ENCODE results near the gene NDFIP1. TPM values are rescaled to one million over a fixed set of nuclear protein-coding genes. Genes with fewer than 3 reads are reported as not detected.
A peak's percentile ranks its signal among the peaks of the same experiment; 100 is the strongest.

The NDFIP1 gene
- total RNA-seq, 2 experiments from 2014 or later: 185 to 192 TPM

DNA sequence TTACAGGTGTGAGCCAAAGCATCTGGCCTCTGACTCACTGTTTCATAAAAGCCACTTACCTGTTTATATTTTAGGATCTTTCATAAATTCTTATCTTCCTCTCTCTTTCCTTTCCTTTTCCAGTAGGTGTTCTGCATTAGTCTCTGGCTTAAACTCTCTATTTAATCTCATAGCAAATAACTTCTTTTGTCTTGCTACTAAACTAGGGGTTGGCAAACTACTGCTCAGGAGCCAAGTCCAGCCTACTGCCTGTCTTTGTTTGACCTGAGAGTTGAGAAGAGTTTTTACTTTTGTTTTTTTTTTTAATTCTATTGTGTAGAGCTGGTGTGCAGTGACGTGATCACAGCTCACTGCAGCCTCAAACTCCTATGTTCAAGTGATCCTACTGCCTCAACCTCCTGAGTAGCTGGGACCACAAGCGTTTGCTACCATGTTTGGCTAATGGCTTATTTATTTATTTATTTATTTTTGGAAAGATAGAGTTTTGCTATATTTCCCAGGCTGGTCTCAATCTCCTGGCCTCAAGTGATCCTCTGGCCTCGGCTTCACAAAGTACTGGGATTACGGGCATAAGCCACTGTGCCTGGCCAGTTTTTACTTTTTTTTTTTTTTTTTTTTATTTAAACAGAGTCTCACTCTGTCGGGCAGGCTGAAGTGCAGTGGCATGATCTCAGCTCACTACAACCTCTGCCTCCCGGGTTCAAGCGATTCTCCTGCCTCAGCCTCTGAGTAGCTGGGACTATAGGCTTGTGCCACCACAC lies 5.4 kb upstream of the NDFIP1 start:
- CTCF ChIA-PET: no interaction called here
- TF ChIP-seq, protein P1, sequence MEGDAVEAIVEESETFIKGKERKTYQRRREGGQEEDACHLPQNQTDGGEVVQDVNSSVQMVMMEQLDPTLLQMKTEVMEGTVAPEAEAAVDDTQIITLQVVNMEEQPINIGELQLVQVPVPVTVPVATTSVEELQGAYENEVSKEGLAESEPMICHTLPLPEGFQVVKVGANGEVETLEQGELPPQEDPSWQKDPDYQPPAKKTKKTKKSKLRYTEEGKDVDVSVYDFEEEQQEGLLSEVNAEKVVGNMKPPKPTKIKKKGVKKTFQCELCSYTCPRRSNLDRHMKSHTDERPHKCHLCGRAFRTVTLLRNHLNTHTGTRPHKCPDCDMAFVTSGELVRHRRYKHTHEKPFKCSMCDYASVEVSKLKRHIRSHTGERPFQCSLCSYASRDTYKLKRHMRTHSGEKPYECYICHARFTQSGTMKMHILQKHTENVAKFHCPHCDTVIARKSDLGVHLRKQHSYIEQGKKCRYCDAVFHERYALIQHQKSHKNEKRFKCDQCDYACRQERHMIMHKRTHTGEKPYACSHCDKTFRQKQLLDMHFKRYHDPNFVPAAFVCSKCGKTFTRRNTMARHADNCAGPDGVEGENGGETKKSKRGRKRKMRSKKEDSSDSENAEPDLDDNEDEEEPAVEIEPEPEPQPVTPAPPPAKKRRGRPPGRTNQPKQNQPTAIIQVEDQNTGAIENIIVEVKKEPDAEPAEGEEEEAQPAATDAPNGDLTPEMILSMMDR (IDR thresholded peaks at IDR 0.05): no peak
- no peaks in the 10 kb centered on the region for H3K9me3 Mint-ChIP-seq

GRCh38 chr5:142104491-142104890 lies 4.1 kb upstream of the NDFIP1 start:
- DNase-seq (peak in 8 of 14 experiments; percentile 7 to 88 (median 60)), ATAC-seq (ENCODE audit: poor library complexity) (peak; percentile 59)
- H3K27me3 Mint-ChIP-seq: no peaks in the 10 kb centered on the region
- Histone ChIP-seq H3K27ac (ENCODE audit: low read depth in 1 of 2, low read length in 2 of 2) (peak overlapping the region; percentile 56 to 85), H3K27me3 (ENCODE audit: control insufficient read depth in 1 of 2, insufficient read depth in 2 of 2, low read length in 2 of 2) (no peaks in the 10 kb centered on the region), H3K4me1 (ENCODE audit: insufficient read depth, low read length) (peaks cover 37% of the 10 kb centered on the region), H3K36me3 (ENCODE audit: insufficient read depth, low read length) (no peaks in the 10 kb centered on the region), H3K4me3 (ENCODE audit: low read length) (no peak overlapping the region), H3K9me3 (ENCODE audit: control insufficient read depth in 1 of 2, insufficient read depth in 1 of 2, low read length in 2 of 2) (no peaks in the 10 kb centered on the region)
- H3K4me3 Mint-ChIP-seq: peak overlapping the region; percentile 70
- peak overlapping the region; percentile 98 for H3K27ac Mint-ChIP-seq
- POLR2A ChIA-PET: interaction anchor here (0.6 to 7.5 kb wide), 5 partner anchors 9 to 135 kb away, joined by 3 to 197 read pairs (median 3); partner anchors contain the start of gene RNF14
- peaks cover 11% of the 10 kb centered on the region for H3K36me3 Mint-ChIP-seq (ENCODE audit: low read depth)
- CTCF ChIA-PET: interaction anchor here (0.9 kb wide), 1 partner anchor 19 kb away, joined by 3 read pairs; no protein-coding TSS in a partner anchor
- TF ChIP-seq, protein P1 (IDR thresholded peaks at IDR 0.05): no peak
- intact Hi-C loops (cut with DNase I, micrococcal nuclease): loop anchor here in 1 of 2 experiments (1.0 kb wide), 1 partner anchor 9 kb away; no protein-coding TSS in a partner anchor
- peaks cover 70% of the 10 kb centered on the region for H3K4me1 Mint-ChIP-seq (ENCODE audit: low read depth)
- H3K9me3 Mint-ChIP-seq: no peaks in the 10 kb centered on the region

More for the DNA sequence above, 5.4 kb upstream of the NDFIP1 start:
- Mint-ChIP-seq H3K4me1 (ENCODE audit: low read depth) (peaks cover 75% of the 10 kb centered on the region), H3K4me3 (no peak overlapping the region), H3K27ac (peak overlapping the region; percentile 77), H3K36me3 (ENCODE audit: low read depth) (peaks cover 2% of the 10 kb centered on the region), H3K27me3 (no peaks in the 10 kb centered on the region)
- no peak for DNase-seq
- Histone ChIP-seq H3K9me3 (ENCODE audit: control insufficient read depth in 1 of 2, insufficient read depth in 1 of 2, low read length in 2 of 2) (no peaks in the 10 kb centered on the region), H3K27ac (ENCODE audit: low read depth in 1 of 2, low read length in 2 of 2) (peak overlapping the region in 1 of 2 donors; percentile 62), H3K4me1 (ENCODE audit: insufficient read depth, low read length) (peaks cover 35% of the 10 kb centered on the region), H3K27me3 (ENCODE audit: control insufficient read depth in 1 of 2, insufficient read depth in 2 of 2, low read length in 2 of 2) (no peaks in the 10 kb centered on the region), H3K4me3 (ENCODE audit: low read length) (no peak overlapping the region), H3K36me3 (ENCODE audit: insufficient read depth, low read length) (no peaks in the 10 kb centered on the region)
- POLR2A ChIA-PET: interaction anchor here (7.5 kb wide), 1 partner anchor 8 kb away, joined by 197 read pairs; no protein-coding TSS in a partner anchor
- intact Hi-C loops (cut with DNase I, micrococcal nuclease): no loop called here
- ATAC-seq (ENCODE audit: poor library complexity): no peak

DNA sequence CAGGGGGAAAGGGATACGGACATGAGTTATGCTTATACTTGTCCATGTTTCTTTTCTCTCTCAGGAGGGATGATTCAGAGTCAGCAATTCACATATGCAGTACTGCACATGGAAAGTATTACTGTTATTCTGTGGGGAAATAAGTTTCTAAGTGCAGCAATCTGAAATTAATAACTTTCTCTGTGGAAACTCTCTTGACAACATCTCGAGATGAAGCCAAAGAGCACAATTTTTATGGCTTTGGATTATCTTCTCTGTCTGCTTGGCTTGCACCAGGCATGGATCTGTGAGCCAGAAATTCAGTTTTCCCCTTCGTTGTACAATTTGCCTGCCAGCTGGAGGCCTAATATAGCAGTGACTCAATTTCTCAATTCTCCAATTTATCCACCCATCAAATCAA lies 2.5 kb upstream of the NDFIP1 start:
- DNase-seq (no peak), ATAC-seq (ENCODE audit: poor library complexity) (no peak)
- Mint-ChIP-seq H3K27ac (peak overlapping the region; percentile 98), H3K4me3 (peak overlapping the region; percentile 15), H3K9me3 (no peaks in the 10 kb centered on the region), H3K27me3 (no peaks in the 10 kb centered on the region), H3K4me1 (ENCODE audit: low read depth) (peaks cover 72% of the 10 kb centered on the region), H3K36me3 (ENCODE audit: low read depth) (peaks cover 27% of the 10 kb centered on the region)
- TF ChIP-seq, protein P1 (IDR thresholded peaks at IDR 0.05): no peak
- peaks cover 3% of the 10 kb centered on the region for H3K36me3 ChIP-seq (ENCODE audit: insufficient read depth, low read length)
- H3K4me3 ChIP-seq (ENCODE audit: low read length): no peak overlapping the region
- H3K4me1 ChIP-seq (ENCODE audit: insufficient read depth, low read length): peaks cover 37% of the 10 kb centered on the region
- H3K27ac ChIP-seq (ENCODE audit: low read depth in 1 of 2, low read length in 2 of 2): no peak overlapping the region
- ChIA-PET CTCF (interaction anchor here (1.2 kb wide), 1 partner anchor 90 kb away, joined by 4 read pairs; no protein-coding TSS in a partner anchor), POLR2A (interaction anchor here (1.6 to 7.5 kb wide), 2 partner anchors 10 to 91 kb away, joined by 4 to 197 read pairs; no protein-coding TSS in a partner anchor)
- no peaks in the 10 kb centered on the region for H3K9me3 ChIP-seq (ENCODE audit: control insufficient read depth in 1 of 2, insufficient read depth in 1 of 2, low read length in 2 of 2)
- no peaks in the 10 kb centered on the region for H3K27me3 ChIP-seq (ENCODE audit: control insufficient read depth in 1 of 2, insufficient read depth in 2 of 2, low read length in 2 of 2)
- intact Hi-C loops (cut with DNase I, micrococcal nuclease): loop anchor here (5.0 kb wide), 1 partner anchor 36 kb away; no protein-coding TSS in a partner anchor
